IPS-15b (cell line): ENCODE measurements around the gene LRMDA.

ENCODE experiments used
- H3K27me3 ChIP-seq: one replicate; pipeline ENCODE4 v1.6.1; 2013; ENCODE audit warnings: low read length; ENCODE audit not compliant: control insufficient read depth, insufficient read depth
- H3K36me3 ChIP-seq: one replicate; pipeline ENCODE4 v1.6.1; 2013; ENCODE audit warnings: low read length; ENCODE audit not compliant: control insufficient read depth, insufficient read depth
- H3K4me1 ChIP-seq: one replicate; pipeline ENCODE4 v1.6.1; 2013; ENCODE audit warnings: mild to moderate bottlenecking, low read length; ENCODE audit not compliant: control insufficient read depth, insufficient read depth
- H3K4me3 ChIP-seq: one replicate; pipeline ENCODE4 v1.5.1; 2013; ENCODE audit warnings: low read depth, low read length
- H3K9ac ChIP-seq: one replicate; pipeline ENCODE4 v1.6.1; 2013; ENCODE audit warnings: low read depth, mild to moderate bottlenecking, low read length
- H3K9me3 ChIP-seq: one replicate; pipeline ENCODE4 v1.6.1; 2013; ENCODE audit warnings: mild to moderate bottlenecking, low read length; ENCODE audit not compliant: control insufficient read depth, insufficient read depth

LRMDA gene

GRCh38 chr10:76190634-76191270 is 759.3 kb downstream of the LRMDA start:
- Histone ChIP-seq H3K27me3 (no peaks in the 10 kb centered on the region), H3K4me3 (no peak overlapping the region), H3K9ac (no peak overlapping the region), H3K36me3 (no peaks in the 10 kb centered on the region), H3K9me3 (no peaks in the 10 kb centered on the region), H3K4me1 (no peaks in the 10 kb centered on the region)

GRCh38 chr10:76191336-76191735 is 759.9 kb downstream of the LRMDA start:
- no peaks in the 10 kb centered on the region for H3K9me3 ChIP-seq
- H3K27me3 ChIP-seq: no peaks in the 10 kb centered on the region
- H3K36me3 ChIP-seq: no peaks in the 10 kb centered on the region
- no peak overlapping the region for H3K9ac ChIP-seq
- peaks cover 3% of the 10 kb centered on the region for H3K4me1 ChIP-seq
- H3K4me3 ChIP-seq: no peak overlapping the region

DNA sequence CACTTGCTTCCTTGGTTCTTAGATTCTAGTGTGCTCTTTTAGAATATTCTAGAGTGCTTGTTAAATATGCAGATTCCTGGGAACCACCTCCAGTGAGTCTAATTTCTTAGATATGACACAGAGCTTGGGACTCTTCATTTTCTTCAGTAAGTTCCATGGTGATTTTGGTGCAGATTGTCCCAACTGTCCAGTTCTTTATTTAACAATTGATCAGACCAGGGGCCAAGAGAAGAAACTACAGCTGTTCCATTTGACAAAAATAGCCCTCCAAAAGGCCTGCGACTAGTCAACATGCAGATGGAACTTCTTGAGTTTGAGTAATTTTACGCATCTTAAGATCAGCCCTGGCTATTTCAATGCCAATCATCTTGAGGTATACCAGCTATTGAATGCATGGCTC is 760.7 kb downstream of the LRMDA start:
- Histone ChIP-seq H3K9ac (no peak overlapping the region), H3K4me3 (no peak overlapping the region), H3K27me3 (no peaks in the 10 kb centered on the region), H3K36me3 (no peaks in the 10 kb centered on the region), H3K4me1 (peaks cover 3% of the 10 kb centered on the region), H3K9me3 (no peaks in the 10 kb centered on the region)

GRCh38 chr10:76192694-76193320 is 761.4 kb downstream of the LRMDA start:
- Histone ChIP-seq H3K4me3 (no peak overlapping the region), H3K9me3 (no peaks in the 10 kb centered on the region), H3K4me1 (peaks cover 3% of the 10 kb centered on the region), H3K36me3 (no peaks in the 10 kb centered on the region), H3K27me3 (no peaks in the 10 kb centered on the region), H3K9ac (no peak overlapping the region)

DNA sequence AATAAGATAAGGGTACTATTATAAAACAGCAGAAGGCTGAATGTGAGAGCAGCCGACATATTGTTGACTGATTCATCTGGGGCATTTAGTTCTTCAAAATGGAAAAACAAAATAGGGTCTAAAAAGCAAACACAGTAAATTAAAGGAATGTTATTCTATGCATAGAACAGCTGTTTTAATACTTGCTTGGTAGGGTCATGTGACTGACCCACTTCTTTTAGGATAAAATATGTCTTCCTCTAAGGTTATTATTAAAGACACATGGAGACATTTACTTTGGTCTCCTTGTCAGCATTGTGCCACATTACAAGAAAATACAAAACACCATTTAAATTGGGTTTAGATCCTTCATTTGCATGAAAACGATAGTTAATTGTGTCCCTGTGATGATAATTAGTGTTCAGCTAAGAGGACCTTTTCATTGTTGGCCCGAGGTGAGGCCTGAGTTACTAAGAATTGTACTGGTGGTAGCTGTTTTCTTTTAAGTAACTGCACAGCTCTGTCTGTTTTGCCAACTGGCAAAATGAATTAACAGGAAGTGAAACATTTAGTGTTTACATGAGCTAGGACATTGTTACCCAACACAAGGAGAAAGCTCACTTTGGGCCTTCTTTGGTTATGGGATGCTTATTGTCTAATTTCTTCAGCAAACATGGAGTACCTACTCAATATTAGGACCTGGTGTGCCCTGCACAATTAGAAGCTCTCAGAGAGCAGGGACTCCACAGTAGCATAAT is 764.4 kb downstream of the LRMDA start:
- Histone ChIP-seq H3K9ac (no peak overlapping the region), H3K27me3 (no peaks in the 10 kb centered on the region)

DNA sequence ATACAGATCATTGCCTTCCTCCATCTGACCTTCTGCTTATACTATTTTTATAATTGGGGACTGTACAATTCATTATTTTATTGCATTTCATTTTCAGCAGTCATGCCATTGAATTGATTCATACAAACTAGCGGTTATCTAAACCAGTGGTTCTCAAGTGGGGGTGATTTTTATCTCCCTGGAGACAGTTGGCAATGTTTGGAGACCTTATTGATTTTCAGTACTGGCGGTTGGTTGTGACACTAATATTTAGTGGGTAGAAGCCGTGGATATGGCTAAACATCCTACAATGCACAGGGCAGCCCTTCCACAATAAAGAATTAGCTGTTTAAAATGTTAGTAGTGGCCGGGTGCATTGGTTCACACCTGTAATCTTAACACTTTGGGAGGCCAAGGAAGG is 765.9 kb downstream of the LRMDA start:
- H3K4me3 ChIP-seq: no peak overlapping the region
- peaks cover 3% of the 10 kb centered on the region for H3K4me1 ChIP-seq
- no peaks in the 10 kb centered on the region for H3K36me3 ChIP-seq
- H3K9ac ChIP-seq: no peak overlapping the region
- H3K9me3 ChIP-seq: no peaks in the 10 kb centered on the region
- no peaks in the 10 kb centered on the region for H3K27me3 ChIP-seq

More for the DNA sequence above, 764.4 kb downstream of the LRMDA start:
- H3K4me3 ChIP-seq: no peak overlapping the region
- no peaks in the 10 kb centered on the region for H3K36me3 ChIP-seq
- peaks cover 3% of the 10 kb centered on the region for H3K4me1 ChIP-seq
- no peaks in the 10 kb centered on the region for H3K9me3 ChIP-seq

- H3K36me3 ChIP-seq: no peaks in the 10 kb centered on the region
- peaks cover 3% of the 10 kb centered on the region for H3K4me1 ChIP-seq
- H3K9ac ChIP-seq: no peak overlapping the region
- H3K4me3 ChIP-seq: no peak overlapping the region
- no peaks in the 10 kb centered on the region for H3K9me3 ChIP-seq
- no peaks in the 10 kb centered on the region for H3K27me3 ChIP-seq
Measured at GRCh38 chr10:76198287-76199035, 767.0 kb downstream of the LRMDA start.

DNA sequence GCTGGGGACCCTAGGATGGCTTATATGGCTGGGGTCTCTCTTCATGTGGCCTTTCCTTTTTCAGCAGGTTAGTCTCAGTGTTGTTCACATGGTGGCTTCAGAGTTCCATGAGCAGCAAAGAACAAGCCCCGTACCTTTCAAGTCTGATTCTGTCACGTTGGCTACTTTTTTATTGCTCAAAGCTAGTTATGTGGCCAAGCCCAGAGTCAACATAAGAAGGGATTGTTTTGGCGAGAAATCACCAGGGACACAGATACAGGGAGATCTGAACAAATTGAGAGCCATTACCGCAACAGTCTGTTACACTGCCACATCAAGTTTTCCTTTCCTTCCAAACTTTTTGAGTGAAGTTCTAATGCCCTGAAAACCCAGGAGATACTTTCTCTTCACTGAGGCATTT is 770.5 kb downstream of the LRMDA start:
- Histone ChIP-seq H3K4me1 (no peaks in the 10 kb centered on the region), H3K9ac (no peak overlapping the region), H3K9me3 (no peaks in the 10 kb centered on the region), H3K27me3 (no peaks in the 10 kb centered on the region), H3K4me3 (no peak overlapping the region), H3K36me3 (no peaks in the 10 kb centered on the region)

DNA sequence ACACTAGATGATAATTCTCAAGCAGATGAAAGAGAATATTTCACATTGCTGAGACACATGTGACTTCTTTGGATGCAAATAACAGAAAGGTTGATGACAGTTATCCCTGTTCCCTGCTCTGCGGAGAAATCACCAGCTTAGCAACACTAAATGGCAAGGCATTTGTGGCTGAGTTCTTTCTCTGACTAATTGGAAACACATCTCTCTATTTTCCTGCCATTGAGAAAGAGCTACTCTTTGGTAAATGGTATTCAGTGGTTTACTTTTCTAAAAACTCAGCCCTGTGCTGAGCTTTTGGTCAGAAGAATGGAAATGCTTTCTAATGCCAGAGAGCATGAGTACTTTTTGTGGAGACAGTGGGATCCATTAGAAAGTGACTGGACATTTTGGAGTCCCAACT is 771.4 kb downstream of the LRMDA start:
- Histone ChIP-seq H3K27me3 (no peaks in the 10 kb centered on the region), H3K4me1 (no peaks in the 10 kb centered on the region), H3K36me3 (no peaks in the 10 kb centered on the region), H3K4me3 (no peak overlapping the region), H3K9me3 (no peaks in the 10 kb centered on the region), H3K9ac (no peak overlapping the region)

DNA sequence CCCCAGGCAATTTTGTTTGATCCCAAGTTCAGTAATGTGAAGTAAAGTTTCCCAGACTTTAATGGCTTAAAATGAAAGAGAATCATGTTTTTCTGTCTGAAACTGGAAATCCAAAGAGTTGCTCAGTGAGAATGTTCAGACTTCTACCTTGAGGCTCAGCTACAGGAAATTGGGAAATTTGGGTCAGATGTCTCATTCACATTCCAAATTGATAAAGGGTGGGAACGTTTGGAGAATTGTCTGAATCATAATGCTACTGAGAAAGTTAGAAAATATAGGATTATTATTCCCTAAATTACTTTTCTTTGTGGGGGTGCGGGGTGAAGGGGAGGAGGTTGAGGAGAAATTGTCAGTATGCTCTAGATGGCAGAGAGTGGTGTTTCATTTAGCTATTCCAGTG is 773.9 kb downstream of the LRMDA start:
- H3K4me3 ChIP-seq: no peak overlapping the region
- no peaks in the 10 kb centered on the region for H3K36me3 ChIP-seq
- no peaks in the 10 kb centered on the region for H3K27me3 ChIP-seq
- no peaks in the 10 kb centered on the region for H3K9me3 ChIP-seq
- no peak overlapping the region for H3K9ac ChIP-seq
- no peaks in the 10 kb centered on the region for H3K4me1 ChIP-seq

- Histone ChIP-seq H3K36me3 (no peaks in the 10 kb centered on the region), H3K9ac (no peak overlapping the region), H3K27me3 (no peaks in the 10 kb centered on the region), H3K4me1 (no peaks in the 10 kb centered on the region), H3K4me3 (no peak overlapping the region), H3K9me3 (no peaks in the 10 kb centered on the region)
Measured at GRCh38 chr10:76206797-76207352, 775.5 kb downstream of the LRMDA start.
